Cortex of kidney (tissue), 1 donor: ENCODE measurements around the gene RALGAPB.

Experiments
- DNase-seq: peaks from one replicate; lab custom pipeline; 2025; lab: John Stamatoyannopoulos, UW

Gene RALGAPB

DNA sequence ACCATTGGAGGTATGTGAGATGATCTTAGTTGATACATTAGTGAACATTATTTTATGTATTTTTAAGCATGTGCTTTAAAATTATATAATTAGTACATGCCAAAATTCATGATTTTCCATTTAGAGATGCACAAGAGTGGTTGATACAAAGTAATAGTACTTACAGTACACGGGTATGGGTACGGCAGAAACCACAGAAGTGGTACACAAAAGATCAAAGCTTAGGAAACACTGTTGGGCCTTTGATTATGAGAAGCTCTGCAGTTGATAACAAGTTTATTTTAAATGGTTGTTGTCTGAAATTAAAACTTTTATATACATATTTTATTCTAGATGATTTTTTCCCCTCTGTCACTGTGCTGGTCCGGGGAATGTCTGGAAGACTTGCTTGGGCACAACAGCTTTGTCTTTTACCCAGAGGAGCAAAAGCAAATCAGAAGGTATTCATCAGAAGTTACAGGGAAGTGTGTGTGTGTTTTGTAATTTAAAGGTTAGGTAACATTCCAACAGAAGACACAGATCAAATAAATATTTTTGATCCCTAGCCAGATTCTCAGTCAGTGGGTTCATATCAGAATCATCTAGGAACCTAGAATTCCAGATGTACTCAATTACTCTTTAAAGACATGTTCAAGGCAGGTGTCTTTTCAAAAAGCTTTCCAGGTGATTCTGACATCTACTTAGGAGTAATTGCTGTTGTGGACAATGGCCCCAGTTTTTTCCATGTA lies 75.9 kb downstream of the RALGAPB start:
- DNase-seq, result no peak

DNA sequence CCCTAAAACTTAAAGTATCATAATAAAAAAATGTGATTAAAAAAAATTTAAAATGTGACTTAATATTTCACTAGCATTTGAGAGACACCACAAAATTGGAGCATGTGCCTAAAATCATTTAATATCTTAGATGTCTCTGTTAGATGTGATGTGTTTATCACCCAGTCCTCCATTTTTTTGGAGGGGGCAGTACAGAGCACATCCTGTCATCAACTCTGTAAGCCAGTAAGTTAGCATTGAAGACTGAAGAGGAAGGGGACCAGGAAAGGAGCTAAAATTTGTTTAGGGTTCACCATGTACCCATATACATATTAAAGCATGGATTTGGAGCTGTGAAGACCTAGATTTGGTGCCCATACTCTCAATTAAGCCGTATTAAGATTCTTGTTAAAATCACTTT lies 77.6 kb downstream of the RALGAPB start:
- no peak for DNase-seq

DNA sequence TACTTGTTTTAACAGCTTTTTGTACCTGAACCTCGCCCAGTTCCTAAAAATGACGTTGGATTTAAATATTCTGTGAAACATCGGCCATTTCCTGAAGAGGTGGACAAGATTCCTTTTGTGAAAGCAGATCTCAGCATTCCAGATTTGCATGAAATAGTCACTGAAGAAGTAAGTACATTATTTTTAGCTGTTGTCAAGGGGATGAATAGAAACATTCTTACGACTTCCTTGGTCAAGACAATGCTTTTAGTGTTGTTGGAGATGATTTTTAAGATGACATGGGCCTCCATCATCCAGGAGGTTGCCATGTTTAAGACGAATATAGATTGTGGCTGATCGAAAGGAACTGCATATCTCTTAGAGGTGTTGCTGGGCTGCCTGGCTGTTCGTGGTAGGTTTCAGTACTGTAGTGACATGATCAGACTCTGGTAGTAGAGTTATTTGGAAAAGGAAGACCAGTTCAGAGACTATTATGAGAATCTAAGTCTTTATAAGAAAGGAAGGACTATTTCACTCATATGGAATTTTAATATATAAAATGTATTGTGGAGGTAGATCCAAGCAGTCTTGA lies 78.5 kb downstream of the RALGAPB start:
- no peak for DNase-seq

- no peak for DNase-seq
Measured at GRCh38 chr20:38554986-38555385, 82.3 kb downstream of the RALGAPB start.

DNA sequence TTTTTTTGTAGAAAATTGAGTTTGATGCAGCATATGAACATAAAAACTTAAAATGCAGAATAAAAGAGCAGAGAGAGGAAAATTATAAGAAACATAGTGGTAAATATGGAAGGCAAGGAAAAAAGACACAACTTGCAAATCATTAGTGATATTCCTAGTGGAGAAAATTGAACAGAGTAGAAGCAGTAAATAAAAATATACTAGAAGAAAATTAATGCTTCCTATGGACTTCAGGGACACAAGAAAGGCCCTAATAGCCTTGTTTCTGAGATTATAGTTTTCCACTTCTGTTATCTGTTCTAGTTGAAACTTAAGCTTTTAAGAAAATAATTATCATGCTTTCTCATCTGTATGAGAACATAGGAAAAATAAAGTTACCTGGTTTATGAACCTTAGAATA lies 82.8 kb downstream of the RALGAPB start:
- DNase-seq, result no peak

DNA sequence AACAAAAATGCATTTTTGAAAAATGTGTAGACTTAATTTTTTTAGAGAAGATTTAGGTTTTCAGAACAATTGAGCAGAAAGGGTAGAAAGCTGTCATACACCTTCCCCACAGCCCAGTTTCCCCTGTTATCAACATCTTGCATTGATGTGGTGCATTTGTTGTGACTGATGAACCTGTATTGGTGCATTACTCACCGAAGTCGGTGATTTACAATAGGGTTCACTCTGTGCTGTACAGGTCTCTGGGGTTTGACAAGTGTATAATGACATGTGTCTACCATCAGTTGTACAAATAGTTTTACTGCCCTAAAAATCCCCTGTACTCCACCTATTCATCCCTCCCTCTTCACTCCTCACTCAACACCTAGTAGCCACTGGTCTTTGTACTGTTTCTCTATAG lies 84.5 kb downstream of the RALGAPB start:
- DNase-seq, result no peak

DNA sequence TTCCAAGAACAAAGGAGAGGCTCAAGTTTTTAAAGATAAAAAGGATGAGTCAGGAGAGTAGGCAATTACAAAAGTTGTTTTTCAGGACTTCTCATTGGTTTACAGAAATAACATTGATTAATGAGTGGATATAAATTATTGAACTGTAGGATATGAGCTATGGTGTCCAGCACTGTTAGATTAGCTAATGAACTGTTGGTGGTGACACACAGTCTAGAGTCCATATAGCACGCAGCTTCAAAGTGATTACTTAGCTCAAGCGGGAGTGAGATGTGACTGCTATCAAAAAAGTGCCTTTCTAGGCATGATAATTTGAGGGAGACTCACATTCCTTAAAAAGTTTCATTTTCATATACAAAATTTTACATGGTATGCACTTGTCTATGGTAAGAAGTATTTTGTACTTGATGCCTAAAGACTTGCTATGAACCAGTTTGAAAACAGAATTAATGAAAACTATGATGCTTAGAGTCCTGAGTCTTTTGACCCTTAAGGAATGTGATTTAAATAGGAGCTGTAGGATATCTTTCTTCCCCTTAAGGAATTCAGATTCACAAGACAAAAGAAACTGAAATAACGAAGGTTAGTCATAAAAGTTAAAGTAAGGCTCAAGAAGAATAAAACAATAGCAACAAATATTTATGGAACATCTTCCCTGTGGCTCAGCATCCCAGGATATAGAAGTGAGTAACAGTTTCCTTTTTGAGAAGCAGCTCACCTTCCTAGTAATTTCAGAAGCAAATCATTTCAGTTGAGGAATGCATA lies 86.1 kb downstream of the RALGAPB start:
- DNase-seq, result no peak

DNA sequence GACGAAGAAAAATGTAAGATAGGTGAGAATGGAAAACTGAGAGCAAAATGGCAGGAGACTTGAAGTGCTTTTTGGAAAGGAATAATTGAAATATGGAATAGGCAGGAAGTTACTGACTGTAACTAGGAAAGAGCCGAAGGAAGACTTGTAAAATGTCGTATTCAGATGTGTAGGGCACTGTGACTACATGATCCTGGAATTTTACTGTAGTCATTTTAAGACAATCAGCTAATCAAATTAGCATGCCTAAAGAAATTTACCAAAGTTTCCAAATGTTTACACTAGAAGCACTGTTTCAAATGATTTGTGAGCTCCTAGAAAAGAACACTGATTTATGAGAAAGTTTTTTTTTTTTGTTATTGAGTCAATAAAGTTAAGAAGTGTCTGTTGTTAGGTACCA lies 87.1 kb downstream of the RALGAPB start:
- DNase-seq, result no peak

DNA sequence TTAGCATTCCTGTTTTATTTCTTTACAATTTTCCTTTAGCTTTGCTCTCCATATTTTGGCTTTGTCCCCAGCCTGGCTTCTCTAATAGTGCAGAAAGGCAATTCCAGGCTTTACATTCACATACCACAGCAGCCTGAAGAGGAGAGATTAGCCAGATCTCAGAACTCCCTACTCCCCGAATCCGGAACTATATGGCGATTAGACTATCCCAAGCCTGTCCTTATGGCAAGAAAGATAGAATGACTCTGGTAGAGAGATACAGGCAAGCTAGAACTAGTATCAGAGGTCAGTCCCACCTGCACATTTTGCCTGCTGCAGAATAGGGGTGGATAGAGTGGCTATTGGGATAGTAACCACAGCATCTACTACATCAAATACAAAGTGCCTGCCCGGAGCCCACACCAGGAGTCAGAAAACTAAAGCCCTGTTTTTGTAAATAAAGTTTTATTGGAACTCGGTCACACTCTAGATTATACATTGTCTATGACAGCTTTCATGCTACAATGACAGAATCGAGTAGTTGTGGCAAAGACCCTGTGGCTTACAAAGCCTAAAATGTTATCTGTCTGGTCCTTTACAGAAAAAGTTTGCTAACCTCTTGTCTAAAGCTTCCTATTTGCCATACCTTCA lies 91.3 kb downstream of the RALGAPB start:
- no peak for DNase-seq

GRCh38 chr20:38564680-38565079 lies 92.0 kb downstream of the RALGAPB start:
- DNase-seq, result no peak

- no peak for DNase-seq
Measured at GRCh38 chr20:38566036-38566598, 93.5 kb downstream of the RALGAPB start.

DNA sequence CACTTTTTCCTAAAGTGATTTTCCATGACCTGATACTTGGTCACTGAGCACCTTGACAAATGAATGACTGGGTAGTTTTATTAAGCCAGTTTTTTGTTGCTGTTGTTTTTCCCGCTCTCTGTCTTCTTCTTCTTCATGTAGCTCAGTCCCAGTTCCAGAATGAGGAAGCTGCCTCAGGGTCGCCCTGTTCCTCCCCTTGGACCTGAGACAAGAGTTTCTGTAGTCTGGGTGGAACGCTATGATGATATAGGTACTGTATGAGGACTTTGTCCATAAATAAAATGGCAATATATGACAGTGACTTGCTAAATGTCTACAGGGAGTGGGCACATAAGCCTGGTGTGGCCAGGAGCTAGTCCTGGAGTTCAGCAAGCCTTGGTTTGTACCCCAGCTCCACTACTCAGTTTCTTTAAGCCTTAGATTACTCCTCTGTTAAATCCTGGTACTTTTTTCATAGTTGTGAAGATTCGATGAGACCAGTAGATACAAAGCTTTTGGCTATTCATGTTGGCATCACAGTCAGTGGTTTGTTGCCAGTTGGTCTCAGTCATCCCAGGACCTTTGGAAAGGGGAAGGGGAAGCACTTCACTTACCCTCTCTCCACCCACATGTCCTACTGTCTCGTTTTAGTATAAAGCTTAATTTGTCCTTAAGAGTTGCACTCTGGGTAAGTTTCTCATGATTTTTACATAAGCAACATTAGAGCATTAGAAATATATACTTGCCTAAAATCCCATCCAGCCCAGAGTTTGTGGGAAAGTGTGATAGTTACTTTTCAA lies 97.3 kb downstream of the RALGAPB start:
- DNase-seq, result no peak

DNA sequence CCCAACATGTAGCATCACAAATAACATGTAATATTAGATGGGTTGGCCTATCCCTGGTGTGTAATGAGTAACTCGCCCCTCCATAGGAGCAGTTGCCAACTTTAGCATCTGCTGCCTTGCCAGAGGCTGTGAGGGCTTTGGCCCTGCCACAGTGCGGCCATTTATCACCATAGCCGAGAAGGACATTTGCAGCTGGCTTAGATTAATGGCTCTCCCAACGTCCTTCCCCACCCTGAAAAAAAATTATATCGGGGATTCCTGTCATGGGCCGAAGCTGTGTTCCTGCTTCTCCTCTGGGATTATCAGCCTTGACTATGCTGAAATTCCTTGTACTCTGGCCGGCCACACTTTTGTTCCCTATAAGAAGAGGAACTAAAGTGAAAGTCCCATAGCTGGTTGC lies 100.8 kb downstream of the RALGAPB start:
- no peak for DNase-seq

DNA sequence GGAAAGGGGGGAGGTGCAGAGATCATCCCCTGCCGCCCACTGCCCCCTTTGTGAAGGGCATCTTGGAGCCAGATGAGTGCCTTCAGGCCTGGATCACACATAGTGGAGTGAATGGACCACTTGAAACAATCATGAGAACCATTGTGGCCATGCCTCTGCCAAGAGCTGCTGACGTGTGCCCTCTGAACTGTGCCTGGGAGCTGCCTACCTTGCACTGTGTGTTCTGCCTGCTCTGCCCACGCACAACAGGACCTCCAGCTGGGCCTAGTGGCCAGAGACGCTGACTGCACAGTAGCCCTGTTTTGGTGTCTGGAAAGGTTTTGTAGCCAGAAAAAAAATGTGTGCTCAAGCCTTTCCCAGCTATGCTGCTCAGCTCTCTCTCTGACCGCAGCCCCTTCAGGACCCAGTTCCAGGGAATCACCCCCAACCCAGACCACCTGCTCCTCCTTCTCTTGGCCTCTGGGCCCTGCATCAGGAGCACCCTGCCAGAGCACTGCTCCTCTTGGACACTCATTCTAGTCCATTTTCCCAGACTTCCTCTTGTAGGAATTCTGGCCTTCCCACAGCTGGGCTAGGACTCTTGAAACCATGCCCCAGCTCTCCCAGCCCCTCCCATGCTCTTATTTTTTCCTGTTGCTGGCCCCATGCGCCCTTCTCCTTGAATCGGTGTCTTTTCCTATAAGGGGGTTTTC lies 106.7 kb downstream of the RALGAPB start:
- DNase-seq, result no peak

DNA sequence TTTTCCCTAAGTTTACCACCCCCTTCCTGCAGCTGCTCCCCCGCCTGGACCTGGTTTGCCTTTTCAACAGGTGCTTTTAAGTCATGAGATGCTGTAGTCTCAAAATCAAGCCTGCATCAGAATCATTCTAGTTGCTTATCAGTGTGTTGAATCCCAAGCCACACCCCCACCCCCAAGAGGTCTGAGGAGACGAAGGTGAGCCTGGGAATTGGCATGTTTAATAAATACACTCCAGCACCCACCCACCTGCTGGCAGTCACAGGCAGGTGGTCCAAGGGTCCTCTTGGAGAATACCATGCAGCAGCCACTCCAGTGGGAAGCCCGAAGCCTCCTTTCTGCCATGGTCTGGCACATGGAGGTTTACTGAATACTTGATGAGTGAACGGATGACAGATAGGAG lies 107.3 kb downstream of the RALGAPB start:
- no peak for DNase-seq

- DNase-seq, result no peak
Measured at GRCh38 chr20:38581013-38581412, 108.4 kb downstream of the RALGAPB start, which contains the start of gene ADIG. Gene ADIG (plus strand): TSS chr20:38581197. CDS start chr20:38581251, 54 bp downstream.

DNA sequence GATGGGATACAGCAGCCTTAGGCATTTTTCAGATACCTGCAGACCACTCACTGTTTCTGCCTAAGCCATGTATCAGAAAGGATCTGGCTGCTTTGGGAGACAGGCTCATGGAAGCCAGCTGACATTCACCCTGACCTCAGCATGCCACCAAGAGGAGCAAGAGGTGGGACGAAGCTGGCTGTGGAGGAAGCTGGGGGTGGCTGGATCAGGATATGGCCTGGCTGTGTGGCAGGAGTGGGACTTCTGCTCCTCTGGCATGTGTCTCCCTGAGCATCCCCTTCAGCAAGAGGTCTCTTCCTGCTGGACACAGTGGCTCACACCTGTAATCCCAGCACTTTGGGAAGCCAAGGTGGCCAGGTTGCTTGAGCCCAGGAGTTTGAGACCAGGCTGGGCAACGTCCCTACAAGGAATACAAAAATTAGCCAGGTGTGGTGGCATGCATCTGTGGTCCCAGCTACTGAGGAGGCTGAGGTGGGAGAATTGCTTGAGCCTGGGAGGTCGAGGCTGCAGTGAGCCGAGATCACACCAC lies 109.3 kb downstream of the RALGAPB start:
- no peak for DNase-seq

- no peak for DNase-seq
Measured at GRCh38 chr20:38583306-38583705, 110.7 kb downstream of the RALGAPB start.

GRCh38 chr20:38584099-38584763 lies 111.6 kb downstream of the RALGAPB start:
- DNase-seq, result no peak
